Type B pancreatic cell (in vitro differentiated cells): ENCODE measurements around the gene MAFF. TPM values are rescaled to one million over a fixed set of nuclear protein-coding genes. Genes with fewer than 3 reads are reported as not detected.

ENCODE experiments used
- DNase-seq: peaks from one replicate; pipeline ENCODE4 v3.0.0; 2021; ENCODE audit warnings: mixed read lengths; ENCODE audit not compliant: unreplicated experiment; ENCODE audit errors: extremely low spot score
- H3K27ac Mint-ChIP-seq: 2 replicates; pipeline ENCODE4 v1.8.0; 2021; ENCODE audit warnings: mild to moderate bottlenecking, mixed read lengths
- H3K27me3 Mint-ChIP-seq: 2 replicates; pipeline ENCODE4 v1.8.0; 2021; ENCODE audit warnings: mixed read lengths
- H3K36me3 Mint-ChIP-seq: 2 replicates; pipeline ENCODE4 v1.8.0; 2021; ENCODE audit warnings: mixed read lengths
- H3K4me1 Mint-ChIP-seq: one replicate; pipeline ENCODE4 v1.8.0; 2021; ENCODE audit warnings: mixed read lengths; ENCODE audit not compliant: unreplicated experiment
- H3K4me3 Mint-ChIP-seq: 2 replicates; pipeline ENCODE4 v1.8.0; 2021; ENCODE audit warnings: mild to moderate bottlenecking, mixed read lengths
- H3K9me3 Mint-ChIP-seq: 2 replicates; pipeline ENCODE4 v1.8.0; 2021; ENCODE audit warnings: mixed read lengths
- total RNA-seq: library from RNA; stranded (reverse); gene quantifications from 2 replicates; pipeline ENCODE4 v1.2.1, GENCODE V29; 2021; ENCODE audit warnings: low replicate concordance
- TF ChIP-seq, protein P1 (sequence below): fragments of 200-600 bp; sonication (generic); conservative IDR thresholded peaks from 2 replicates; pipeline ENCODE4 v1.5.0; 2021; ENCODE audit warnings: antibody characterized with exemption, mild to moderate bottlenecking

The MAFF gene
- total RNA-seq, 1 donor from 2014 or later = 14.6 TPM

DNA sequence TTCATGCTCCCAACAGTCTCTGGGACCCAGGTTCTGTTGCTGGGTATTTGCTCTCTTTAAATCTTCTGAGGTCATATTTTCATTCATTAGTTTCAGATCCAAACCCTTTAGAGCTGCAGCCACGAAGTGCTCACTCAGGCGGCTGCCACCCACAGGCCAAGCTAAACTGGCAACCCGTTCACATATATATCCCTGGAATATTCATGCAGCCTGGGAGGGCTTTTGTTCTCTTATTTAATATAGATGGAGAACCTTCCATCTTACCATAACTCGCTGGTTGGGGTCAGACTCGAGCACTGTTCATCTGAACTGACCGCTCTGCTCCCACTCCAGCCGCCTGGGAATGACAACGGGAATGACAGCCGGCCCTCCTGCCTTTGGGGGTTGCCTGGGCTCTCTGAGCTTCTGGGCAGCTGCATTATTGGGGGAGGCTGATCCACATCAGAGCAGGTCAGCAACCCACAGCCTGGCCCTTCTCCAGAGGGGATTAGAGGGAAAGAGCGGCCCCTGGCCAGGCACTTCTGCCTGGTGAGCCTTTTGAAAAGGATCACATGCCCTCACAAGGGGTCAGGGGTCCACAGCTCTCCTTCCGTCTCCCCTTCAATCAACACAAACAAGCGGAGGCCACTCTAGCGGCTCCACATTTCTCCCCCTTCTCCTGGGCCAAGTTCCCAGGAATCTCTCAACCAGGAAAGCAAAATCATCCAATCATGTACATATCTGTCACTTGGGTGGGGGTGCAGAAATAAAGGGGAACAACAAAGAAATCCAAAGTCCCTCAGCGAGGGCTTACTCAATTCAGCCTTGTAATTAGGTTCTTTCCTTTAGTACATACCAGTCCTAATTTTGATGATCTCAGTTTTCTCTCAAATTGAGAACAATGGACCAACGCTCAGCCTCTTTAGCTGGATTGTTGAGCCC is 59.2 kb downstream of the MAFF start:
- no peaks in the 10 kb centered on the region for H3K9me3 Mint-ChIP-seq
- H3K4me3 Mint-ChIP-seq = peak overlapping the region; percentile 31
- no peaks in the 10 kb centered on the region for H3K27me3 Mint-ChIP-seq
- peaks cover 42% of the 10 kb centered on the region for H3K4me1 Mint-ChIP-seq
- no peak for DNase-seq
- TF ChIP-seq, protein P1, sequence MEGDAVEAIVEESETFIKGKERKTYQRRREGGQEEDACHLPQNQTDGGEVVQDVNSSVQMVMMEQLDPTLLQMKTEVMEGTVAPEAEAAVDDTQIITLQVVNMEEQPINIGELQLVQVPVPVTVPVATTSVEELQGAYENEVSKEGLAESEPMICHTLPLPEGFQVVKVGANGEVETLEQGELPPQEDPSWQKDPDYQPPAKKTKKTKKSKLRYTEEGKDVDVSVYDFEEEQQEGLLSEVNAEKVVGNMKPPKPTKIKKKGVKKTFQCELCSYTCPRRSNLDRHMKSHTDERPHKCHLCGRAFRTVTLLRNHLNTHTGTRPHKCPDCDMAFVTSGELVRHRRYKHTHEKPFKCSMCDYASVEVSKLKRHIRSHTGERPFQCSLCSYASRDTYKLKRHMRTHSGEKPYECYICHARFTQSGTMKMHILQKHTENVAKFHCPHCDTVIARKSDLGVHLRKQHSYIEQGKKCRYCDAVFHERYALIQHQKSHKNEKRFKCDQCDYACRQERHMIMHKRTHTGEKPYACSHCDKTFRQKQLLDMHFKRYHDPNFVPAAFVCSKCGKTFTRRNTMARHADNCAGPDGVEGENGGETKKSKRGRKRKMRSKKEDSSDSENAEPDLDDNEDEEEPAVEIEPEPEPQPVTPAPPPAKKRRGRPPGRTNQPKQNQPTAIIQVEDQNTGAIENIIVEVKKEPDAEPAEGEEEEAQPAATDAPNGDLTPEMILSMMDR = peak; percentile 29
- peaks cover 10% of the 10 kb centered on the region for H3K36me3 Mint-ChIP-seq
- H3K27ac Mint-ChIP-seq = peak overlapping the region; percentile 52

GRCh38 chr22:38262051-38262795 is 60.4 kb downstream of the MAFF start:
- Mint-ChIP-seq H3K27ac (no peak overlapping the region), H3K36me3 (peaks cover 10% of the 10 kb centered on the region), H3K27me3 (no peaks in the 10 kb centered on the region), H3K4me3 (no peak overlapping the region), H3K9me3 (no peaks in the 10 kb centered on the region), H3K4me1 (peaks cover 39% of the 10 kb centered on the region)
- TF ChIP-seq, protein P1 = peak; percentile 61
- no peak for DNase-seq

GRCh38 chr22:38264322-38264843 is 62.6 kb downstream of the MAFF start:
- peaks cover 33% of the 10 kb centered on the region for H3K4me1 Mint-ChIP-seq
- TF ChIP-seq, protein P1 = no peak
- H3K9me3 Mint-ChIP-seq = no peaks in the 10 kb centered on the region
- no peaks in the 10 kb centered on the region for H3K27me3 Mint-ChIP-seq
- peaks cover 10% of the 10 kb centered on the region for H3K36me3 Mint-ChIP-seq
- no peak overlapping the region for H3K4me3 Mint-ChIP-seq
- no peak overlapping the region for H3K27ac Mint-ChIP-seq
- no peak for DNase-seq

Other genes starting within 250 kb of the MAFF start
- 0.64 and 0.70 TPM in 2 replicates for gene C22orf23, start 248.4 kb upstream of the MAFF start, total RNA-seq
- gene POLR2F, start 248.3 kb upstream of the MAFF start, total RNA-seq = 92.0 and 99.6 TPM in 2 replicates
- 0.29 and 5.9 TPM in 2 replicates for gene SOX10, start 217.4 kb upstream of the MAFF start, total RNA-seq
- 45.4 and 45.6 TPM in 2 replicates for gene PICK1, start 144.6 kb upstream of the MAFF start, total RNA-seq
- gene SLC16A8, start 117.8 kb upstream of the MAFF start, total RNA-seq = not detected in 2 replicates
- 4.5 and 12.1 TPM in 2 replicates for gene BAIAP2L2, start 91.3 kb upstream of the MAFF start, total RNA-seq
- 64.1 and 78.6 TPM in 2 replicates for gene PLA2G6, start 20.2 kb upstream of the MAFF start, total RNA-seq
- 66.7 and 83.3 TPM in 2 replicates for gene TMEM184B, start 71.0 kb downstream of the MAFF start, total RNA-seq
- gene CSNK1E, start 115.4 kb downstream of the MAFF start, total RNA-seq = 199 and 219 TPM in 2 replicates